Aorta (tissue), 5 donors: Measurements from ENCODE around the gene ZMIZ1. TPM values are rescaled to one million over a fixed set of nuclear protein-coding genes. Genes with fewer than 3 reads are reported as not detected.

ENCODE experiments used
- ATAC-seq: fragments of 200-7000 bp; cut with Tn5 transposase; one replicate; pipeline ENCODE4 v1.9.1; 2022; ENCODE audit warnings: moderate library complexity; ENCODE audit not compliant: low FRiP score
- DNase-seq, 2 donors: peaks; one replicate each; pipeline ENCODE4 v3.0.0-alpha.2; 2020
- H3K27ac ChIP-seq, 2 donors: one replicate each; pipeline ENCODE4 v1.5.1; 2013; ENCODE audit warnings: low read length in 2 of 2, mild to moderate bottlenecking in 2 of 2, moderate library complexity in 2 of 2, control low read depth in 1 of 2, inconsistent platforms in 1 of 2, low read depth in 1 of 2
- H3K27me3 ChIP-seq, 2 donors: one replicate each; pipeline ENCODE4 v1.6.1; 2013; ENCODE audit warnings: control low read depth in 1 of 2, low read length in 1 of 2, mild to moderate bottlenecking in 1 of 2, moderate library complexity in 1 of 2; ENCODE audit not compliant: insufficient read depth in 2 of 2, control insufficient read depth in 1 of 2
- H3K36me3 ChIP-seq, 2 donors: one replicate each; pipeline ENCODE4 v1.6.1; 2013; ENCODE audit warnings: control low read depth in 1 of 2, low read length in 1 of 2, mild to moderate bottlenecking in 1 of 2; ENCODE audit not compliant: insufficient read depth in 2 of 2, control insufficient read depth in 1 of 2
- H3K4me1 ChIP-seq, 2 donors: one replicate each; pipeline ENCODE4 v1.6.1; 2013; ENCODE audit warnings: low read length in 2 of 2, control low read depth in 1 of 2, mild to moderate bottlenecking in 1 of 2, moderate library complexity in 1 of 2; ENCODE audit not compliant: insufficient read depth in 2 of 2, control insufficient read depth in 1 of 2
- H3K4me3 ChIP-seq, 2 donors: one replicate each; pipeline ENCODE4 v1.5.1; 2013; ENCODE audit warnings: low read length in 2 of 2, control low read depth in 1 of 2, mild to moderate bottlenecking in 1 of 2
- H3K9me3 ChIP-seq: one replicate; pipeline ENCODE4 v1.6.1; 2013; ENCODE audit warnings: mild to moderate bottlenecking, low read length; ENCODE audit not compliant: control insufficient read depth
- WGBS, 2 donors: extraction: QIAGEN DNeasy Blood & Tissue Kit; methylation state at CpG; one replicate each; pipeline ENCODE4 v1.1.7; 2013; 5-methylcytosine and 5-hydroxymethylcytosine counted together
- intact Hi-C, 2 donors: fragments of 100-400 bp; cut with DNase I; formaldehyde crosslinking; loops; one replicate each; pipeline versions ENCODE4 v1.14.2 to v1.15.0; 2022
- polyA plus RNA-seq, 2 donors: library from polyadenylated mRNA; stranded (reverse); fragments of 200-250 nt; gene quantifications; one replicate each; pipeline ENCODE4 v1.2.3, GENCODE V29; 2013
- total RNA-seq, 2 donors: library from RNA; stranded (reverse); fragmentation: NEBNext Ultra II Directional; extraction: Animal tissue kit (Norgen Biotek cat#: 25700); gene quantifications; one replicate each; pipeline ENCODE4 v1.2.1, GENCODE V29; 2021
- donor health status: healthy with polysubstance abuse.
- donor health status: Bipolar disorder and iron deficiency.
- donor health status: DM: no; HTN: no; CAD: no.
- donor health status: DM: no; HTN: no; CAD: no.
- donor health status: DM: yes; HTN: yes; CAD: no.

ZMIZ1 gene
- total and polyA plus RNA-seq, 4 donors, result 7.8 to 84.1 (median 28.2) TPM

GRCh38 chr10:79223091-79224048 is 154.6 kb downstream of the ZMIZ1 start:
- no peak for ATAC-seq
- Histone ChIP-seq H3K4me1 (no peaks in the 10 kb centered on the region), H3K4me3 (no peak overlapping the region), H3K9me3 (no peaks in the 10 kb centered on the region), H3K36me3 (no peaks in the 10 kb centered on the region), H3K27ac (no peak overlapping the region), H3K27me3 (no peaks in the 10 kb centered on the region)
- no peak for DNase-seq
- intact Hi-C loops, result no loop called here
- 86 to 90% methylated on average over 22 of the region's 22 CpGs for WGBS, 2 donors

- Histone ChIP-seq H3K27ac (no peak overlapping the region), H3K27me3 (no peaks in the 10 kb centered on the region), H3K4me3 (no peak overlapping the region), H3K9me3 (no peaks in the 10 kb centered on the region), H3K4me1 (no peaks in the 10 kb centered on the region), H3K36me3 (no peaks in the 10 kb centered on the region)
- ATAC-seq, result no peak
- 93 to 94% methylated on average over 11 of the region's 11 CpGs for WGBS, 2 donors
- DNase-seq, result no peak
- intact Hi-C loops, result no loop called here
Observed at GRCh38 chr10:79224263-79224949, 155.6 kb downstream of the ZMIZ1 start.

GRCh38 chr10:79224992-79225391 is 156.2 kb downstream of the ZMIZ1 start:
- intact Hi-C loops, result no loop called here
- 94 to 95% methylated on average over 5 of the region's 5 CpGs for WGBS, 2 donors
- no peaks in the 10 kb centered on the region for H3K4me1 ChIP-seq
- H3K9me3 ChIP-seq, result no peaks in the 10 kb centered on the region
- ATAC-seq, result no peak
- DNase-seq, result no peak
- no peak overlapping the region for H3K27ac ChIP-seq
- H3K36me3 ChIP-seq, result no peaks in the 10 kb centered on the region
- no peaks in the 10 kb centered on the region for H3K27me3 ChIP-seq
- H3K4me3 ChIP-seq, result no peak overlapping the region

- ATAC-seq (no peak), DNase-seq (no peak)
- Histone ChIP-seq H3K27ac (no peak overlapping the region), H3K4me1 (no peaks in the 10 kb centered on the region), H3K36me3 (no peaks in the 10 kb centered on the region), H3K27me3 (no peaks in the 10 kb centered on the region), H3K4me3 (no peak overlapping the region), H3K9me3 (no peaks in the 10 kb centered on the region)
- 86 to 96% methylated on average over 4 of the region's 4 CpGs for WGBS, 2 donors
- intact Hi-C loops, result no loop called here
Observed at GRCh38 chr10:79226391-79227245, 157.9 kb downstream of the ZMIZ1 start.

GRCh38 chr10:79229071-79229541 is 160.3 kb downstream of the ZMIZ1 start:
- Histone ChIP-seq H3K4me1 (no peaks in the 10 kb centered on the region), H3K4me3 (no peak overlapping the region), H3K9me3 (no peaks in the 10 kb centered on the region), H3K27ac (no peak overlapping the region), H3K27me3 (no peaks in the 10 kb centered on the region), H3K36me3 (no peaks in the 10 kb centered on the region)
- intact Hi-C loops, result no loop called here
- 91 to 93% methylated on average over 5 of the region's 5 CpGs for WGBS, 2 donors
- DNase-seq, result no peak
- no peak for ATAC-seq

- 80 to 85% methylated on average over 12 of the region's 12 CpGs for WGBS, 2 donors
- Histone ChIP-seq H3K27me3 (no peaks in the 10 kb centered on the region), H3K27ac (no peak overlapping the region), H3K9me3 (no peaks in the 10 kb centered on the region), H3K4me3 (no peak overlapping the region), H3K4me1 (no peaks in the 10 kb centered on the region), H3K36me3 (no peaks in the 10 kb centered on the region)
- ATAC-seq (no peak), DNase-seq (no peak)
- intact Hi-C loops, result no loop called here
Observed at GRCh38 chr10:79229830-79230327, 161.1 kb downstream of the ZMIZ1 start.

- no peak overlapping the region for H3K4me3 ChIP-seq
- no peaks in the 10 kb centered on the region for H3K4me1 ChIP-seq
- intact Hi-C loops, result no loop called here
- no peaks in the 10 kb centered on the region for H3K27me3 ChIP-seq
- ATAC-seq, result no peak
- 84 to 86% methylated on average over 16 of the region's 16 CpGs for WGBS, 2 donors
- DNase-seq, result no peak
- H3K36me3 ChIP-seq, result no peaks in the 10 kb centered on the region
- H3K9me3 ChIP-seq, result no peaks in the 10 kb centered on the region
- no peak overlapping the region for H3K27ac ChIP-seq
Observed at GRCh38 chr10:79230328-79230830, 161.6 kb downstream of the ZMIZ1 start.

GRCh38 chr10:79230850-79231249 is 162.1 kb downstream of the ZMIZ1 start:
- Histone ChIP-seq H3K4me3 (no peak overlapping the region), H3K9me3 (no peaks in the 10 kb centered on the region), H3K4me1 (no peaks in the 10 kb centered on the region), H3K27ac (no peak overlapping the region), H3K27me3 (no peaks in the 10 kb centered on the region), H3K36me3 (no peaks in the 10 kb centered on the region)
- no peak for DNase-seq
- intact Hi-C loops, result no loop called here
- ATAC-seq, result no peak
- 97 to 98% methylated on average over 4 of the region's 4 CpGs for WGBS, 2 donors
